Subcutaneous adipose tissue (tissue), 4 donors: ENCODE measurements around the gene FARP1. TPM values are rescaled to one million over a fixed set of nuclear protein-coding genes. Genes with fewer than 3 reads are reported as not detected.

Experiments
- CTCF ChIP-seq: fragments of 450-650 bp; IDR thresholded peaks from one replicate; pipeline ENCODE4 v1.5.1; 2016; ENCODE audit warnings: low read depth, mild to moderate bottlenecking, control low read depth, antibody characterized with exemption, moderate library complexity
- total RNA-seq, 4 donors: library from RNA; depleted of rRNA; stranded (reverse); fragments of >200 nt; gene quantifications; one replicate each; pipeline ENCODE4 v1.1.0, GENCODE V29; 2016

The FARP1 gene
- total RNA-seq: 10 to 100 TPM; 24.9 to 39.9 (median 28.8) TPM

GRCh38 chr13:98142380-98143156 lies at the start of gene FARP1:
TSS of gene FARP1 (plus strand) at chr13:98143094. CDS start at chr13:98213243, 70,149 bp downstream.
- TF ChIP-seq CTCF: no peak

- TF ChIP-seq CTCF: no peak
These were observed 48.1 kb upstream of the FARP1 start for GRCh38 chr13:98094678-98095266.

- TF ChIP-seq CTCF: no peak
These were observed 46.8 kb upstream of the FARP1 start for GRCh38 chr13:98096059-98096458.

- no peak for TF ChIP-seq CTCF
These were observed 45.1 kb upstream of the FARP1 start for GRCh38 chr13:98097749-98098148.

GRCh38 chr13:98098516-98098915 lies 44.4 kb upstream of the FARP1 start:
- no peak for TF ChIP-seq CTCF

- no peak for TF ChIP-seq CTCF
These were observed 43.3 kb upstream of the FARP1 start for GRCh38 chr13:98099627-98100026.

GRCh38 chr13:98100481-98100880 lies 42.4 kb upstream of the FARP1 start:
- no peak for TF ChIP-seq CTCF
